SU-DHL-6 (cell line): ENCODE measurements around the gene NFIA.

Source experiments
- H2AFZ ChIP-seq: fragments of 200-600 bp; sonication (generic); 2 replicates; pipeline ENCODE4 v1.6.1; 2014; ENCODE audit warnings: low read depth, mild to moderate bottlenecking, moderate library complexity, mixed read lengths, antibody characterized with exemption, low read length; ENCODE audit not compliant: severe bottlenecking
- H3F3A ChIP-seq: fragments of 200-600 bp; shearing (Covaris generic); 2 replicates; pipeline ENCODE4 v1.6.0; 2016; ENCODE audit warnings: antibody characterized with exemption, mild to moderate bottlenecking; ENCODE audit not compliant: insufficient read depth
- H3K27ac ChIP-seq: fragments of 200-600 bp; sonication (generic); 2 replicates; pipeline ENCODE4 v1.5.1; 2016; ENCODE audit warnings: low read depth, mild to moderate bottlenecking, low read length, moderate library complexity, mixed read lengths
- H3K27me3 ChIP-seq: fragments of 200-600 bp; sonication (generic), shearing (Covaris generic); 2 replicates; pipeline ENCODE4 v1.6.0; 2014; ENCODE audit warnings: mild to moderate bottlenecking, low read length
- H3K36me3 ChIP-seq: fragments of 200-600 bp; sonication (generic); 2 replicates; pipeline ENCODE4 v1.6.1; 2014; ENCODE audit warnings: mild to moderate bottlenecking, low read length, mixed read lengths
- H3K4me2 ChIP-seq: fragments of 300-600, 200-600 bp; shearing (Covaris generic), sonication (generic); 2 replicates; pipeline ENCODE4 v1.6.0; 2014; ENCODE audit warnings: low read length, low read depth, mild to moderate bottlenecking; ENCODE audit not compliant: poor library complexity, severe bottlenecking
- H3K4me3 ChIP-seq: fragments of 200-600 bp; sonication (generic); 2 replicates; pipeline ENCODE4 v1.5.1; 2014; ENCODE audit warnings: antibody characterized with exemption, low read length, mild to moderate bottlenecking, mixed read lengths; ENCODE audit not compliant: insufficient read depth, poor library complexity, severe bottlenecking
- H3K79me2 ChIP-seq: fragments of 200-600 bp; sonication (generic); 2 replicates; pipeline ENCODE4 v1.6.1; 2014; ENCODE audit warnings: mild to moderate bottlenecking, low read length, moderate library complexity; ENCODE audit not compliant: insufficient read depth
- H3K9ac ChIP-seq: fragments of 200-600 bp; sonication (generic); 2 replicates; pipeline ENCODE4 v1.7.0; 2014; ENCODE audit warnings: mild to moderate bottlenecking, low read length
- H3K9me2 ChIP-seq: fragments of 200-600 bp; sonication (generic); replicated peaks from 2 replicates; pipeline ENCODE4 v1.6.1; 2014; ENCODE audit warnings: low read length; ENCODE audit not compliant: insufficient read depth
- H3K9me3 ChIP-seq: fragments of 200-600 bp; sonication (generic); 2 replicates; pipeline ENCODE4 v1.6.1; 2014; ENCODE audit warnings: low read length, mixed read lengths; ENCODE audit not compliant: insufficient read depth
- H4K20me1 ChIP-seq: fragments of 200-600 bp; sonication (generic); 2 replicates; pipeline ENCODE4 v1.6.1; 2014; ENCODE audit warnings: low read depth, mild to moderate bottlenecking, antibody characterized with exemption, low read length, moderate library complexity, mixed read lengths
- CTCF ChIP-seq: fragments of 200-600 bp; sonication (generic); IDR thresholded peaks from one replicate; pipeline ENCODE4 v1.5.1; 2017; ENCODE audit warnings: antibody characterized with exemption, mild to moderate bottlenecking, low read length, moderate library complexity; ENCODE audit not compliant: insufficient read depth, poor library complexity, severe bottlenecking
- EZH2phosphoT487 ChIP-seq: fragments of 200-600 bp; sonication (generic), shearing (Covaris generic); conservative IDR thresholded peaks from 2 replicates; pipeline ENCODE4 v1.6.1; 2018; ENCODE audit warnings: mild to moderate bottlenecking, antibody characterized with exemption, low read length, moderate library complexity, mixed read lengths

Gene NFIA

GRCh38 chr1:61142726-61143500 is 60.6 kb downstream of the NFIA start:
- no peak for TF ChIP-seq EZH2phosphoT487
- TF ChIP-seq CTCF = no peak
- no peaks in the 10 kb centered on the region for H3K9me2 ChIP-seq
- no peaks in the 10 kb centered on the region for H3K9me3 ChIP-seq
- no peaks in the 10 kb centered on the region for H4K20me1 ChIP-seq
- H3K36me3 ChIP-seq = no peaks in the 10 kb centered on the region
- no peaks in the 10 kb centered on the region for H3K27me3 ChIP-seq
- H3F3A ChIP-seq = no peaks in the 10 kb centered on the region
- H3K9ac ChIP-seq = no peak overlapping the region
- H3K4me3 ChIP-seq = no peak overlapping the region
- H2AFZ ChIP-seq = no peak overlapping the region
- no peak overlapping the region for H3K4me2 ChIP-seq
- no peaks in the 10 kb centered on the region for H3K79me2 ChIP-seq
- H3K27ac ChIP-seq = no peak overlapping the region

GRCh38 chr1:61143821-61144424 is 61.6 kb downstream of the NFIA start:
- H3K4me2 ChIP-seq = no peak overlapping the region
- H2AFZ ChIP-seq = no peak overlapping the region
- no peaks in the 10 kb centered on the region for H3K9me2 ChIP-seq
- no peaks in the 10 kb centered on the region for H3K27me3 ChIP-seq
- H4K20me1 ChIP-seq = no peaks in the 10 kb centered on the region
- H3K4me3 ChIP-seq = no peak overlapping the region
- no peaks in the 10 kb centered on the region for H3K9me3 ChIP-seq
- H3F3A ChIP-seq = no peaks in the 10 kb centered on the region
- H3K79me2 ChIP-seq = no peaks in the 10 kb centered on the region
- no peaks in the 10 kb centered on the region for H3K36me3 ChIP-seq
- no peak overlapping the region for H3K9ac ChIP-seq
- TF ChIP-seq EZH2phosphoT487 (no peak), CTCF (no peak)
- no peak overlapping the region for H3K27ac ChIP-seq

- Histone ChIP-seq H3K4me2 (no peak overlapping the region), H3K4me3 (no peak overlapping the region), H4K20me1 (no peaks in the 10 kb centered on the region), H2AFZ (no peak overlapping the region), H3K27me3 (no peaks in the 10 kb centered on the region), H3K9me2 (no peaks in the 10 kb centered on the region), H3K79me2 (no peaks in the 10 kb centered on the region), H3K27ac (no peak overlapping the region), H3F3A (no peaks in the 10 kb centered on the region), H3K9ac (no peak overlapping the region), H3K36me3 (no peaks in the 10 kb centered on the region), H3K9me3 (no peaks in the 10 kb centered on the region)
- TF ChIP-seq EZH2phosphoT487 = no peak
- TF ChIP-seq CTCF = no peak
Observed at GRCh38 chr1:61149010-61149860, 66.9 kb downstream of the NFIA start.
